HEK293T (cell line): ENCODE results near the gene TNRC18.

Experiments used
- CTCF ChIA-PET: fragments of 350-600 bp; formaldehyde crosslinking; extraction: SDS; loops from one replicate; lab custom pipeline; 2021; ENCODE audit warnings: antibody characterized with exemption, inconsistent platforms; lab: Yijun Ruan, JAX
- POLR2A ChIA-PET: fragments of 350-600 bp; formaldehyde crosslinking; extraction: SDS; loops from one replicate; lab custom pipeline; 2020; ENCODE audit warnings: antibody characterized with exemption, inconsistent platforms; lab: Yijun Ruan, JAX
- DNase-seq: peaks from one replicate; pipeline ENCODE4 v3.0.0; 2012; ENCODE audit warnings: mixed read lengths; ENCODE audit errors: extremely low spot score
- ARNT ChIP-seq: fragments of 450-650 bp; IDR thresholded peaks from 2 replicates; pipeline ENCODE4 v1.6.1; 2017; ENCODE audit warnings: mild to moderate bottlenecking
- BHLHE40 ChIP-seq: fragments of 450-650 bp; IDR thresholded peaks from 2 replicates; pipeline ENCODE4 v1.6.1; 2016; ENCODE audit warnings: mild to moderate bottlenecking, moderate library complexity, borderline replicate concordance
- CTBP1 ChIP-seq: fragments of 450-650 bp; IDR thresholded peaks from 2 replicates; pipeline ENCODE4 v1.6.1; 2016; ENCODE audit warnings: borderline replicate concordance
- ELF4 ChIP-seq: fragments of 450-650 bp; IDR thresholded peaks from 2 replicates; pipeline ENCODE4 v1.6.1; 2017; ENCODE audit warnings: antibody characterized with exemption
- FOXA1 ChIP-seq: fragments of 450-650 bp; IDR thresholded peaks from 2 replicates; pipeline ENCODE4 v1.6.1; 2016; ENCODE audit warnings: mild to moderate bottlenecking
- FOXK2 ChIP-seq: fragments of 450-650 bp; IDR thresholded peaks from 2 replicates; pipeline ENCODE4 v1.6.1; 2016; ENCODE audit warnings: mild to moderate bottlenecking
- FOXM1 ChIP-seq: fragments of 450-650 bp; IDR thresholded peaks from 2 replicates; pipeline ENCODE4 v1.6.1; 2017; ENCODE audit warnings: mild to moderate bottlenecking, borderline replicate concordance
- HDGF ChIP-seq: fragments of 450-650 bp; IDR thresholded peaks from 2 replicates; pipeline ENCODE4 v1.6.1; 2017; ENCODE audit warnings: antibody characterized with exemption, borderline replicate concordance
- L3MBTL2 ChIP-seq: fragments of 450-650 bp; conservative IDR thresholded peaks from 2 replicates; pipeline ENCODE4 v1.6.1; 2016; ENCODE audit warnings: mild to moderate bottlenecking
- LEF1 ChIP-seq: fragments of 450-650 bp; IDR thresholded peaks from 2 replicates; pipeline ENCODE4 v1.6.1; 2017; ENCODE audit warnings: mild to moderate bottlenecking, borderline replicate concordance
- NFRKB ChIP-seq: fragments of 450-650 bp; IDR thresholded peaks from 2 replicates; pipeline ENCODE4 v1.6.1; 2016; ENCODE audit warnings: mild to moderate bottlenecking, moderate library complexity
- SP1 ChIP-seq: fragments of 450-650 bp; IDR thresholded peaks from 2 replicates; pipeline ENCODE4 v1.6.1; 2017
- SUZ12 ChIP-seq: fragments of 450-650 bp; IDR thresholded peaks from 2 replicates; pipeline ENCODE4 v1.6.1; 2016; ENCODE audit warnings: mild to moderate bottlenecking
- TARDBP ChIP-seq: fragments of 450-650 bp; IDR thresholded peaks from 2 replicates; pipeline ENCODE4 v1.6.1; 2016
- ZNF384 ChIP-seq: fragments of 450-650 bp; IDR thresholded peaks from 2 replicates; pipeline ENCODE4 v1.6.1; 2016
- TF ChIP-seq, protein P1 (sequence below): fragments of 450-650 bp; IDR thresholded peaks from 2 replicates; pipeline ENCODE4 v1.6.1; 2016

TNRC18 gene

GRCh38 chr7:5377816-5378215 is 45.8 kb downstream of the TNRC18 start:
- CTCF ChIA-PET, result no interaction called here
- TF ChIP-seq HDGF (no peak), ZNF384 (no peak), FOXK2 (no peak), CTBP1 (no peak), L3MBTL2 (no peak), BHLHE40 (no peak), ELF4 (no peak), FOXM1 (no peak), ARNT (no peak), TARDBP (no peak), FOXA1 (no peak)
- DNase-seq, result no peak
- POLR2A ChIA-PET, result no interaction called here

GRCh38 chr7:5377279-5377678 is 46.4 kb downstream of the TNRC18 start:
- DNase-seq, result no peak
- TF ChIP-seq HDGF (no peak), ELF4 (no peak), NFRKB (no peak), ARNT (no peak), LEF1 (no peak), CTBP1 (no peak), FOXM1 (no peak)
- CTCF ChIA-PET, result no interaction called here
- POLR2A ChIA-PET, result no interaction called here

DNA sequence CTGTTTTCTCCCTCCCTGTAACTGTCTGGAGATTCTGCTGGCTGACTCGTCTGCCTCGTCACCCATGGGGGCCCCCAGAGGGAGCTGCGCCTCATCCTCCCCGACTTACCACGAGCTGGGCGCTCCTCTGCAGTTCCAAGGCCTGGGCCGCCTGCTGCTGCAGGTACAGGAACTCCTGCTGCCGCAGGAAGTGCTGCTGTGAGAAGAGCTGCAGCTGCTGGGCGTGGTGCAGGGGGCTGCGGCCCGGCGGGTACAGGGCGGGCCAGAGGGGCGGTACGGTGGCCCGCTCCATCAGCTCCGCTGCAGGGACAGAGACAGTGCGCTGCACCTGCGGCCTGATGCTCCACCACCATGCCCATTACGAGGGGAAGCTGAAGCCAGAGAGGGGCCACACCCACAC is 47.7 kb downstream of the TNRC18 start:
- POLR2A ChIA-PET, result no interaction called here

DNA sequence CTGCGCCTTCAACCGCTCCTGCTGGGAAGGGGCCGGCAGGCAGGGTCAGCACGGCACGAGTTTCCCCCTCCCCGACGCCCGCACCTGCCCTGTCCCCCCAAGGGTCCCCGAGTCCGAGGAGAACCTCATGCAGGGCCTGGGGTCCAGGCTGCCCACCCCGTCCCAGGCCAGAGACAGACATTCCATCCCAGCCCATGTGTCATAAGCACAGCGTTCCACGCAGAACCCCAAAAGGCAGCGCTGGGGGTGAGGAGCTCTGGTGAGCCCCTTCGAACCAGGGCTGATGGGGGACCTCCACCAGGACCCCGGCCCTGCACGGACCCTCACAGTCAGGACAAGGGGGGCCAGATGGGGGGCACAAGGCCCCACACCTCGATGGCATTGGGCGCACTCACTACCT is 49.2 kb downstream of the TNRC18 start:
- TF ChIP-seq ARNT (no peak), FOXA1 (no peak), L3MBTL2 (no peak), SUZ12 (no peak), FOXK2 (no peak), LEF1 (no peak)
- TF ChIP-seq, protein P1, sequence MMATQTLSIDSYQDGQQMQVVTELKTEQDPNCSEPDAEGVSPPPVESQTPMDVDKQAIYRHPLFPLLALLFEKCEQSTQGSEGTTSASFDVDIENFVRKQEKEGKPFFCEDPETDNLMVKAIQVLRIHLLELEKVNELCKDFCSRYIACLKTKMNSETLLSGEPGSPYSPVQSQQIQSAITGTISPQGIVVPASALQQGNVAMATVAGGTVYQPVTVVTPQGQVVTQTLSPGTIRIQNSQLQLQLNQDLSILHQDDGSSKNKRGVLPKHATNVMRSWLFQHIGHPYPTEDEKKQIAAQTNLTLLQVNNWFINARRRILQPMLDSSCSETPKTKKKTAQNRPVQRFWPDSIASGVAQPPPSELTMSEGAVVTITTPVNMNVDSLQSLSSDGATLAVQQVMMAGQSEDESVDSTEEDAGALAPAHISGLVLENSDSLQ, result no peak
- POLR2A ChIA-PET, result no interaction called here
- DNase-seq, result no peak
- CTCF ChIA-PET, result interaction anchor here (2.1 kb wide), 1 partner anchor 8 kb away, joined by 8 read pairs; no protein-coding TSS in a partner anchor

More for the DNA sequence above, 47.7 kb downstream of the TNRC18 start:
- CTCF ChIA-PET, result interaction anchor here (0.7 to 2.1 kb wide), 2 partner anchors 10 to 177 kb away, joined by 3 to 8 read pairs; no protein-coding TSS in a partner anchor
- no peak for DNase-seq
- TF ChIP-seq FOXA1 (no peak), SUZ12 (no peak), SP1 (no peak), ZNF384 (no peak), CTBP1 (no peak), NFRKB (no peak), TARDBP (no peak), BHLHE40 (no peak), ARNT (no peak), FOXM1 (no peak), L3MBTL2 (no peak)

- ChIA-PET CTCF (no interaction called here), POLR2A (no interaction called here)
- TF ChIP-seq ZNF384 (no peak), ELF4 (no peak), SP1 (no peak), BHLHE40 (no peak), CTBP1 (no peak), SUZ12 (no peak), TARDBP (no peak), ARNT (no peak), FOXK2 (no peak), LEF1 (no peak), FOXA1 (no peak), L3MBTL2 (no peak), NFRKB (no peak), FOXM1 (no peak), HDGF (no peak)
- TF ChIP-seq, protein P1, result no peak
- no peak for DNase-seq
Measured at GRCh38 chr7:5373300-5373699, 50.3 kb downstream of the TNRC18 start.

- DNase-seq, result no peak
- POLR2A ChIA-PET, result no interaction called here
- TF ChIP-seq SP1 (no peak), HDGF (no peak)
- CTCF ChIA-PET, result interaction anchor here (1.2 kb wide), 1 partner anchor 80 kb away, joined by 5 read pairs; no protein-coding TSS in a partner anchor
Measured at GRCh38 chr7:5370454-5371353, 52.9 kb downstream of the TNRC18 start.

- ChIA-PET CTCF (interaction anchor here (2.3 kb wide), 1 partner anchor 8 kb away, joined by 8 read pairs; no protein-coding TSS in a partner anchor), POLR2A (no interaction called here)
- TF ChIP-seq LEF1 (no peak), HDGF (no peak), L3MBTL2 (no peak), NFRKB (no peak), ARNT (no peak), BHLHE40 (no peak)
- DNase-seq, result no peak
Measured at GRCh38 chr7:5367661-5368060, 56.0 kb downstream of the TNRC18 start.
